ENCODE data around the gene EML5.

The EML5 gene

GRCh38 chr14:88698651-88699050 is 94.1 kb downstream of the EML5 start:
- DNase-seq, result no peak

- no peak for DNase-seq
Observed at GRCh38 chr14:88695870-88696269, 96.9 kb downstream of the EML5 start.

GRCh38 chr14:88688386-88688785 is 104.4 kb downstream of the EML5 start:
- no peak for DNase-seq

- no peak for DNase-seq
Observed at GRCh38 chr14:88683119-88683518, 109.6 kb downstream of the EML5 start.

GRCh38 chr14:88682495-88683114 is 110.1 kb downstream of the EML5 start:
- DNase-seq, result peak; percentile 12

- DNase-seq, result no peak
Observed at GRCh38 chr14:88681755-88682494, 110.8 kb downstream of the EML5 start.

GRCh38 chr14:88669346-88669745 is 123.4 kb downstream of the EML5 start:
- DNase-seq, result no peak

GRCh38 chr14:88668448-88669116 is 124.2 kb downstream of the EML5 start:
- no peak for DNase-seq

GRCh38 chr14:88667555-88668273 is 125.0 kb downstream of the EML5 start:
- DNase-seq, result peak; percentile 73

- no peak for DNase-seq
Observed at GRCh38 chr14:88660056-88660455, 132.7 kb downstream of the EML5 start.

- DNase-seq, result no peak
Observed at GRCh38 chr14:88639221-88639620, 153.5 kb downstream of the EML5 start.

- no peak for DNase-seq
Observed at GRCh38 chr14:88632512-88632911, 160.2 kb downstream of the EML5 start.

- no peak for DNase-seq
Observed at GRCh38 chr14:88631091-88631490, 161.7 kb downstream of the EML5 start.

- no peak for DNase-seq
Observed at GRCh38 chr14:88630565-88630964, 162.2 kb downstream of the EML5 start.

GRCh38 chr14:88628462-88628861 is 164.3 kb downstream of the EML5 start:
- no peak for DNase-seq

GRCh38 chr14:88628033-88628432 is 164.7 kb downstream of the EML5 start:
- no peak for DNase-seq

- no peak for DNase-seq
Observed at GRCh38 chr14:88625671-88626070, 167.1 kb downstream of the EML5 start.

GRCh38 chr14:88621100-88621499 is 171.7 kb downstream of the EML5 start:
- no peak for DNase-seq

- no peak for DNase-seq
Observed at GRCh38 chr14:88618476-88618875, 174.3 kb downstream of the EML5 start.

- DNase-seq, result no peak
Observed at GRCh38 chr14:88617479-88617878, 175.3 kb downstream of the EML5 start.

- DNase-seq, result no peak
Observed at GRCh38 chr14:88616697-88617096, 176.1 kb downstream of the EML5 start.

- no peak for DNase-seq
Observed at GRCh38 chr14:88614218-88614907, 178.4 kb downstream of the EML5 start.

GRCh38 chr14:88613552-88614010 is 179.2 kb downstream of the EML5 start:
- peak; percentile 20 for DNase-seq
